ENCODE data around the gene TTLL12.

TTLL12 gene

DNA sequence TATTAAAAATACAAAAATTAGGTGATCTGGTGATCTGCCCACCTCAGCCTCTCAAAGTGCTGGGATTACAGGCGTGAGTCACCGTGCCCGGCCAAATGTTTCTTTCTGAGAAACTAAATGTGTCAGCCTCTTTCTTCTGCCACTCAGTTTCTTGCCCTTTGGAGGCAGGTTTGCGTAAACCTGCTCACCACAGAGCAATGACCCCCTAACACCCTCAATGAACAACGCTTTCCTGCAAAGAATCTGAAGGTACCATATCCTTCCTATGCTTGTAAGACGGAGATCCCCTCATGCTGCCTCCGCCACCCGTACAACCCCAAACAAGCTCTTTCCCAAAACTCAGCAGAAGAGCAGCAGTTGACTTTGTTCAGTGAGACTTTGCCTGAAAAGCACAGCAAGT, 38.7 kb upstream of the TTLL12 start:
- no peak for TF ChIP-seq POLR2A (IDR thresholded peaks at IDR 0.05; ENCODE audit: low read length)
- TF ChIP-seq GATA1 (IDR thresholded peaks at IDR 0.05; ENCODE audit: low read depth, low read length), result no peak
- no peak for DNase-seq

DNA sequence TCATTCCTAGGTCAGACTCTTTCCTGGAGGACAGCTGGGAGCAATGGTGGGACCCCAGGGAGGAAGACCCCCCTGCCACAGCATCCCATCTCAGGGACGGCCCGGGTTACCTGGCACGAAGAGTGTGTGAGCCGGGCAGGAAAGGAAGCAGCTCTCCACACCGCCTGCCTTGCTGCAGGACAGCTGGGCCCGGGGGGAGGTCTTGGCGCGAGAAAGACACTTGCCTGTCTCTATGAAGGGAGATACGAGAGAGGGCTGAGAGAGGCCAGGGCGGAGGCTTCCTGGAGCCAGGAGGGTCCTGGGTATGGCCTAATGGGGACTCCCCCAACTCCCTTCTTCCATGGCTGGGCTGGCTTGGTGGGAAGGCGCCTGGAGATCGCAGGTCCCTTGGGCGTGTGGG, 36.1 kb upstream of the TTLL12 start:
- TF ChIP-seq POLR2A (IDR thresholded peaks at IDR 0.05; ENCODE audit: low read length) (no peak), GATA1 (IDR thresholded peaks at IDR 0.05; ENCODE audit: low read depth, low read length) (no peak)
- no peak for DNase-seq

DNA sequence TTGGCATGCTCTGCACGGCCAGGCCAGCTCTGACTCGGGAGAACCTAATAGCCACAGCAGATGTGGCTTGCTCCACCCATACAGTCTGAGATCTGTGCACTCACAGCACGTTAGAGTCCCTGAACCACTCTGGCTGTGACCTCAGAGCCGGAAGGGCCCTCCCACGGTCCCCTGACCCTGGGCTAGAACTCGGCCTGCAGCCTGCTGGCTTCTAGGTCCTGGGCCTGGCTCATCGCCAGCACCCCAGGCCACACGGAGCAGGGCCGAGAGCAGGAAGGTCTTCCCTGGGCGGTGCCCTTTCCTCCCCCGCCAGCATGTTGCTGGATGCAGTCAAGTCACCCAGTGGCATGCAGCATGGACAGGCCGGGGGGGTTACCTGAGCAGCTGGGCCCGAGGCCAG, 35.3 kb upstream of the TTLL12 start:
- no peak for DNase-seq
- TF ChIP-seq POLR2A (IDR thresholded peaks at IDR 0.05; ENCODE audit: low read length) (no peak), GATA1 (IDR thresholded peaks at IDR 0.05; ENCODE audit: low read depth, low read length) (no peak)

DNA sequence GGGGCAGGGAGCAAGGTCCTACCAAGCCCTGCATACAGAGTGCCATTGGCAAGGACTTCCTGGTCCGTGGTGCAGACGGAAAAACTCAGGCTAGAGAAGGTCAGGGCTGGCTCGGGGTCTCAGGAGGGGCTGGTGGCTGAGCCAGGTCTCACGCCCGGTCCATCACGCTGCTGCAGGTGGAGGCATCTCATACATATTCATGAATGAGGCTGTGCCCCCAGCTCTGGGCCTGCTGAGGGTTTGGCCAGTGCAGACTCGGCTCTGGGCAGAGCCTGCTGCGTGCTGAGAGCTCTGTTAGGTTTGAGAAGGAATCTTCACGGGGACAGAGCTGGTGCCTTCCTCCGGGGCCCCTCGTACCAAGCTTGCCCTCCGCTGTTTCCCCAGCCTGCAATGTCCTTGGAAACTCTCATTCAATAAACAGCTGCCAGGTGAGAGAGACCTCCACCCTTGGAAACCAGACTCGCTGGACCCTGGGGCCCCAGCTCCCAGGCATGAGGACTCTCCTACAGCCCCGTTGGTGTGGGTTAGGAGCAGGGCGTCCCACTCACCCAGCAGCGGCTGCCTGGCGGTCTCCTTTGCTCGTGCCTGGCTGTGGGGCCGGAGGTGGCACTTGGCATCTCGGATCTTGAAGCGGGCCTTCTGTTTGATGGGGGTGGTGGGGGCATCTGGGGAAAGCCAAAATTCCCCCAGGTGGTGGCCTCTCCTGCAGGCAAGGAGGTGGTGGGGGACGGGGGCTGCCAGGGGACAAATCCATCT, 33.9 kb upstream of the TTLL12 start:
- no peak for DNase-seq

DNA sequence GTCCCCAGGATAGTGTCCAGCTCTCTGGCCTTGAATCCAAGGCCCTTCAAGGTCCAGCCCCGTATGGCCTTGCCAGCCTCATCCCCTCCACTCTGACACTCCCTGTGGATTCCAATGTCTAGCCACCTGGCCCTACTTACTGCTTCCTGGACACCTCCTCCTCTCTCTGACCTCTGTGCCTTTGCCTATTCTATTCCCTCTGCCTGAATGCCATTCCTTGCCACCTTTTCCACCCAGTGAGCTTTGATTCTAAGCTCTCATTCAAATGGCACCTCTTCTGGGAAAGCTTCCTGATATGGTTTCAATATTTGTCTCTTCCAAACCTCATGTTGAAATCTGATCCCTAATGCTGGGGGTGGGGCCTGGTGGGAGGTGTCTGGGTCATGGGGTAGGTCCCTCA, 31.9 kb upstream of the TTLL12 start:
- DNase-seq, result no peak
- TF ChIP-seq POLR2A (IDR thresholded peaks at IDR 0.05; ENCODE audit: low read length), result no peak
- no peak for TF ChIP-seq GATA1 (IDR thresholded peaks at IDR 0.05; ENCODE audit: low read depth, low read length)

More for the DNA sequence above, 33.9 kb upstream of the TTLL12 start:
- TF ChIP-seq GATA1 (IDR thresholded peaks at IDR 0.05; ENCODE audit: low read depth, low read length) (no peak), POLR2A (IDR thresholded peaks at IDR 0.05; ENCODE audit: low read length) (no peak)

DNA sequence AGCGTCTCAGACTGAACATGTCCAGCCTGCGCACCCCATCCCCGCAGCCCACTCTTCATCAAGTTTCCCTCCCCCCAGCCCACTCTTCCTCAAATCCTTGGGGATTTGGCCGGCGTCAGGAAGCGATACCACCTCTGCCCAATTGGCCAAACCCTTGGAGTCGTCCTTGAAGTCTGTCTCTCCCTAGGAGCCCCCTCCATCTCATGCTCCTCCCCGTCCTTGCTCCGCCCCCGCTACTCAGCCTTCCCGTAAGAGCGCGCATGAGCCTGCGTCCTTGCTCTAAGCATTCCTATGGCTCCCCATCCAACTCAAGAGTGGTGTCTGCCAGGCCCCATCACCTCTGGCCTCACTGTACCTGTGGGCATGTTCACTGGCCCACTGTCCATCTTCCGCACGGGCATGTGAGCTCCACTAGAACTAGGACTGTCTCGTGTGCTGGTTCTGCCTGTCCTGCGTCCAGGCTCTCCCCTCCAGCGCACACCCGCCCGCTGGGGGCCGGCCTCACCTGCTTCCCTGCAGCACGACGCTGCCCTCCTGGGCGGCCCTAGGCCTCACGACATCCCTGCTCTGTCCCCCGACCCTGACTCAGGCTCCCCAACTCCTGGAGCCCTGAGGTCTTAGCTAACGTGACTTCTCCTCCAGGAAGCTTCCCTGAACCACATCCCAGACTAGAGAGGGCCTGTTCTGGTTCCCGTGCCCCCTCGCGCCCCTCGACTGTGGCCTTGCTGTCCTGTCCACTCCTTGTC, 30.5 kb upstream of the TTLL12 start:
- TF ChIP-seq GATA1 (IDR thresholded peaks at IDR 0.05; ENCODE audit: low read depth, low read length) (no peak), POLR2A (IDR thresholded peaks at IDR 0.05; ENCODE audit: low read length) (no peak)
- no peak for DNase-seq

DNA sequence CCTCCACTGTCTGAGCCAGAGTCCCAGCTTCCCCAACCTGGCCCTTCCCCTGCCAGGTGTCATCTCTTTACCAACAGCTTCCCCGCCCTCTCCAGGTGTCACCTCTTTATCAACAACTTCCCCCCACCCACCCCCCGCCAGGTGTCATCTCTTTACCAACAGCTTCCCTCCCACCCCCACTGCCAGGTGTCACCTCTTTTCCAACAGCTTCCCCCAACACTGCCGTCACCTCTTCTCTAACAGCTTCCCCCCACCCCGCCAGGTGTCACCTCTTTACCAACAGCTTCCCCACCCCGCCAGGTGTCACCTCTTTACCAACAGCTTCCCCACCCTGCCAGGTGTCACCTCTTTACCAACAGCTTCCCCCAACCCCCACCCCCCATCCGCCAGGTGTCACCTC, 29.8 kb upstream of the TTLL12 start:
- no peak for TF ChIP-seq GATA1 (IDR thresholded peaks at IDR 0.05; ENCODE audit: low read depth, low read length)
- TF ChIP-seq POLR2A (IDR thresholded peaks at IDR 0.05; ENCODE audit: low read length), result no peak
- DNase-seq, result no peak

DNA sequence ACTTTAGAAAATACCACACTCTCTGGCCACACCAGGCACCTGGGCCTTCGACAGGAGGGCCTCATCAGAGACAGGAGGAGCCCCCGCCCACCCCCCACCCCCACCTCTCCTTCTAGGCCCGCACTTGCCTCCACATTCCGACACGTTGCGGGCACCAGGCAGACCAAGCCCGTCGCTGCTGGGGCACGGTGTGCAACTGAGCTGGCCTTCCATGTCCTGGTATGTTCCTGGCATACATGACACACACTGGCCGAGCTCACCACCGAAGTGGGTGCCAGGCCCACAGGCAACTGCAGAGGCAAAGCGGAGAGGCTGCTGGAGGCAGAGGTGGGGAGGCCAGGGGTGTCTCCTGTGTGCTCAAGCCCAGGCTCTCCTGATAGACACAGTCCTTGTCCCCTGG, 27.0 kb upstream of the TTLL12 start:
- no peak for TF ChIP-seq POLR2A (IDR thresholded peaks at IDR 0.05; ENCODE audit: low read length)
- no peak for TF ChIP-seq GATA1 (IDR thresholded peaks at IDR 0.05; ENCODE audit: low read depth, low read length)
- DNase-seq, result no peak

DNA sequence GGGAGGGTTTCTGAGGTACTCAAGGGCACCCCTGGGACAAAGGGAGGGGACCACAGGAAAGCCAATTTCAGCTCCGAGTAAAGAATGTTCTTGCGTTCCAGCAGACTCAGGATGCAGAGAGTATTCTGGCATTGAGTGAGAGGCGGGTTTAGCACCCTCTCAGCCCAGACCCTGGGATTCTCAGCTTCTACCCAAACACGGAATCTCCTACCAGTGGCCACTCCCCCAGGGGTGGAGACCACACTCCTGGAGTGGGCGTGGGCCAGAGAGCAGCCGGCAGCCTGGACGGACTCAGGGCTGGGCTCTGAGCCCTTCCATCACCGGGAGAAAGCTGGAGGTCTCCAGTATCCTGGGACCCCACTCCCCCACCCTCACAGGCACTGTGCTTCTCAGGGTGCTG, 26.1 kb upstream of the TTLL12 start:
- DNase-seq, result no peak
- no peak for TF ChIP-seq GATA1 (IDR thresholded peaks at IDR 0.05; ENCODE audit: low read depth, low read length)
- no peak for TF ChIP-seq POLR2A (IDR thresholded peaks at IDR 0.05; ENCODE audit: low read length)

DNA sequence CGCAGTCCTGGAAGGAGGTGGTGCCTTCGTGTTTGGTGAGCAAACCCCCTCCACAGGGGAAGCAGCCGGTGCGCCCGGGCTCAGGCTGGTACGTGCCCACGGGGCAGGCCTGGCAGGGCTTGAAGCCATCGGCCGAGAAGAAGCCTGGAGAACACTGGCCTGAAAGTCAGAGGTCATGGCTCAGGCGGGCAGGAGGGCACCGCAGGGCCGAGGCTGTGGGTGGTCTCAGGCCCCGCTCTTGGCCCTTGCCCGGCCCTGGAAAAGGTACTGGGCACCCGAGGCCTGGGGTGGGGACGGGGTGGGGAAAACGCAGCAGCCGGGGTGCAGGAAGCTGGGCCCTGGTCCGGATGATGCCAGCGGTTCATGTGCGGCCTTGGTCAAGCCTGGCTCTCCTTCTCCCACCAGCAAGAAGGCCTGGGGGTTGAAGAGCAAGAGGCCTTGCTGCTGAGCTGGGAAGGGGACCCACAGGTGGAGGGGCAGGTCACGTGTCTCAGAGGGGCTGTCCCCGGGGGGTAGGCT, 25.6 kb upstream of the TTLL12 start:
- no peak for DNase-seq
- TF ChIP-seq POLR2A (IDR thresholded peaks at IDR 0.05; ENCODE audit: low read length) (no peak), GATA1 (IDR thresholded peaks at IDR 0.05; ENCODE audit: low read depth, low read length) (no peak)

DNA sequence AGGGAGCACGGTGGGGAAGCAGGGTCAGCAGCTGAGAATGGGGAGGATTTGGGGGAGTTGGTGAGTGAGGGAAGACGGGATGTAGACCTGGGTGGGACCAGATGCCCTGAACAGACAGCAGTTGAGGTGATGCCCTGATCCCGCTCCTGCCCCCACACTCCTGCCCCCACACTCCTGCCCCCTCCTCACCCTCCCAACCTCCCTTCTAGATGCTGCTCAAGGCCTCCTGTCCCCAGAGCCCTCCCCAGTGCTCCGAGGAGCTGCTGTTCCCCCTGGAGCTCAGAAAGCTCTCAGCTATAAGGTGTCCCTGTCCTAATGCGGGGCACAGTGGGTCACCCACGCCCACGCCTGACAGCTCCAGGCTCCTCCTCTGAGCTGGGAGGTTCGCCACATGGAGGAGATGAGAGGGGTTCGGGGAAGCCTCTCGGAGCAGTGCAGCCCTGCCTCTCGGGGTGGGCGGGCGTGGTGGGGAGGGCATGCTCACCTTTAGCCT, 25.1 kb upstream of the TTLL12 start:
- no peak for TF ChIP-seq POLR2A (IDR thresholded peaks at IDR 0.05; ENCODE audit: low read length)
- no peak for TF ChIP-seq GATA1 (IDR thresholded peaks at IDR 0.05; ENCODE audit: low read depth, low read length)
- DNase-seq, result no peak

DNA sequence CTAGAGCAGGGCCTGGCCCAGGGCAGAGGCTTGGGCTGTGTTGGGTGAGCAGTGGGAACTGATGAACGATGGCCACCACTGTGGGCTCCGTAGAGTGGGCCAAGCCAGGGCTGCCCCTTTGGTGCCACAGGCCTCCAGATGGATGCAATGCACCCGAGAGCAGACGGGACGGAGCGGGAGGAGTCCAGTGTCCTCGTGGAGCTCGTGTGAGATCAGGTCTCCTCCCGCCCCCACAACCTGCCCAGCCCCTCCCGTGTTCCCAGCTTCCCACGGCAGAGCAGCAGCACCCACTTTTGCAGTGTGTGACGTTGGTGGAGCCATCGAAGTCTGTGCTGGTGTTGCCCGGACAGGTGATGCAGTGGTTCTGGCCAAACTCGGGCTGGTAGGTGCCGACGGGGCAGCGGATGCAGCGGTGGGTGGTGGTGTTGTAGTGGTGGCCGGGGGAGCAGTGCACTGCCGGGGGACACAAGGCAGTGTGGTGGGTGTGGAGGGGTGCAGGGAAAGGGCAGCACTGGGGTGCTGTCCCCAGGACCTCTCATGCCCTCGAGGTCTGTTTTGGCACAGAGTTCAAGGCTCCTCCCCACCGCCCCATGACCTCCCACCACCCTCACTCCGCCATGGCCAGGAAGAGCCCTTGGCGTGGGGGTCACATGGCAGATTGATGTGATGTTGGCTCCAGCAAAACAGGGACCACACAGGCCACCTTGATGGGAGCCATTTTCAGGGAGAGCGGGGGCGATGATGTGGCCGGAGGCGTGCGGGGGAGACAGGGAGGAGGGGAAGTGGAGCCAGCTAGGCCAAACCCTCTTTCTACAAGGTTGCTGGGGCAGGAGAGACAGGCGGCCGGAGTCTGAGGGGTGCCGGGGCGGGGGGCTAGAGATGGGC, 23.9 kb upstream of the TTLL12 start:
- no peak for DNase-seq
- TF ChIP-seq POLR2A (IDR thresholded peaks at IDR 0.05; ENCODE audit: low read length) (no peak), GATA1 (IDR thresholded peaks at IDR 0.05; ENCODE audit: low read depth, low read length) (no peak)

DNA sequence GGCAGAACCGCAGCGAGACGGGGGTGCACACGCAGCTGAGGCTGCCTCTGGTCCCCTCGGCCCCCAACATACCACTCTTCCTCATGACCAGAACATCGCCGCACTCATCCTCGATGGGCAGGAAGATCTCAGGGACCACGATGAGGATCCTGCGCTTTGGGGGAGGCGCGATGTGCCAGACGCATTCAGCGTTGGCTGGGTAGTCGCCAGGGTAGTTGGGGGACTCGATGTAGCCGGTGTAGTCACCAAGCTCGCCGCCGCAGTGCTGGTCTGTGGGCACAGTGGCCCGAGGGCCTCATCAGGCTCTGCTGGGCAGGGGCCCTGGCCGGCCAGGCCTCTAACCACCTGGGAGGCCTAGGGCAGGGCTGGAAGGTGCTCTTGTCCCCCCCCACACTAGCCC, 23.0 kb upstream of the TTLL12 start:
- DNase-seq, result no peak
- TF ChIP-seq GATA1 (IDR thresholded peaks at IDR 0.05; ENCODE audit: low read depth, low read length), result no peak
- TF ChIP-seq POLR2A (IDR thresholded peaks at IDR 0.05; ENCODE audit: low read length), result no peak

DNA sequence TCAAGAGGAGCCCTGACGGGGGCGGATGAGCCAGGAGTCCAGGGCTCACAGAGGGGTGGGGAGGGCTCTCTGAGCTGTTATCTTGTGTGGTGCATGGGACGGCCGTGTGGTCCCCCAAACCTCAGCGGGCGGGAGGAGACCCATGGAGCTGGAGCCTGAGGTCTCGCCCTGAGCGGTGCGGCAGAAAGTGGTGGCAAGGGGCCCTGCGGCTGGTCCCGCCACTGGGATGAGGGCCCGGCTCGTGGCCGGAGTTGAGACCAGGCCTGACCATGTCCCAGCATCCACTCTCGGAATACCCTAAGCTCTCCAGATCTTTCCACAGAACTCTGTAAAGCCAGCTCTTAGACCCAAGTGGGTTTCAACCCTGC, 22.6 kb upstream of the TTLL12 start:
- DNase-seq, result no peak
- TF ChIP-seq POLR2A (IDR thresholded peaks at IDR 0.05; ENCODE audit: low read length), result no peak
- TF ChIP-seq GATA1 (IDR thresholded peaks at IDR 0.05; ENCODE audit: low read depth, low read length), result no peak
